ENCODE data around the gene CHST8. TPM values are rescaled to one million over a fixed set of nuclear protein-coding genes. Genes with fewer than 3 reads are reported as not detected.

Gene CHST8
- polyA plus RNA-seq, 1 experiment: not detected

GRCh38 chr19:33777753-33778088, 156.0 kb downstream of the CHST8 start:
- Histone ChIP-seq H3K4me3 (ENCODE audit: low read depth, low read length) (no peak overlapping the region), H3K27me3 (ENCODE audit: control insufficient read depth, insufficient read depth, low read length) (peaks cover 11% of the 10 kb centered on the region), H3K27ac (ENCODE audit: low read depth, low read length) (no peak overlapping the region), H3K9me3 (ENCODE audit: control insufficient read depth, insufficient read depth, low read length) (no peaks in the 10 kb centered on the region; the same call in 1 of the 2 replicates)
- ChIA-PET CTCF (interaction anchor here (0.6 to 5.5 kb wide), 50 partner anchors 8 to 829 kb away, joined by 3 to 132 read pairs (median 4); no protein-coding TSS in a partner anchor), POLR2A (interaction anchor here (1.0 kb wide), 1 partner anchor 20 kb away, joined by 6 read pairs; no protein-coding TSS in a partner anchor)
- TF ChIP-seq CTCF (IDR thresholded peaks at IDR 0.05; ENCODE audit: low read depth, low read length): no peak
- no peak for DNase-seq (ENCODE audit: low read depth, low spot score)

- Histone ChIP-seq H3K27ac (ENCODE audit: low read depth, low read length) (peak overlapping the region; percentile 11), H3K27me3 (ENCODE audit: control insufficient read depth, insufficient read depth, low read length) (peaks cover 11% of the 10 kb centered on the region), H3K9me3 (ENCODE audit: control insufficient read depth, insufficient read depth, low read length) (no peaks in the 10 kb centered on the region; the same call in 1 of the 2 replicates), H3K4me3 (ENCODE audit: low read depth, low read length) (no peak overlapping the region)
- CTCF ChIA-PET: interaction anchor here (0.6 to 5.5 kb wide), 52 partner anchors 9 to 830 kb away, joined by 3 to 132 read pairs (median 4); no protein-coding TSS in a partner anchor
- POLR2A ChIA-PET: interaction anchor here (1.0 kb wide), 1 partner anchor 20 kb away, joined by 6 read pairs; no protein-coding TSS in a partner anchor
- DNase-seq (ENCODE audit: low read depth, low spot score): no peak
- peak; percentile 100 for TF ChIP-seq CTCF (IDR thresholded peaks at IDR 0.05; ENCODE audit: low read depth, low read length)
Measured at GRCh38 chr19:33778089-33778791, 156.5 kb downstream of the CHST8 start.

- no peak overlapping the region for H3K4me3 ChIP-seq (ENCODE audit: low read depth, low read length)
- H3K27ac ChIP-seq (ENCODE audit: low read depth, low read length): no peak overlapping the region
- no peak for DNase-seq (ENCODE audit: low read depth, low spot score)
- TF ChIP-seq CTCF (IDR thresholded peaks at IDR 0.05; ENCODE audit: low read depth, low read length): no peak
- H3K27me3 ChIP-seq (ENCODE audit: control insufficient read depth, insufficient read depth, low read length): peaks cover 7% of the 10 kb centered on the region
- ChIA-PET POLR2A (no interaction called here), CTCF (interaction anchor here (0.6 to 5.5 kb wide), 7 partner anchors 9 to 346 kb away, joined by 3 to 132 read pairs (median 4); no protein-coding TSS in a partner anchor)
- no peaks in the 10 kb centered on the region; the same call in 1 of the 2 replicates for H3K9me3 ChIP-seq (ENCODE audit: control insufficient read depth, insufficient read depth, low read length)
Measured at GRCh38 chr19:33779849-33780248, 158.1 kb downstream of the CHST8 start.

- DNase-seq (ENCODE audit: low read depth, low spot score): no peak
- no peak overlapping the region for H3K4me3 ChIP-seq (ENCODE audit: low read depth, low read length)
- no peaks in the 10 kb centered on the region; the same call in 1 of the 2 replicates for H3K9me3 ChIP-seq (ENCODE audit: control insufficient read depth, insufficient read depth, low read length)
- no peak overlapping the region for H3K27ac ChIP-seq (ENCODE audit: low read depth, low read length)
- CTCF ChIA-PET: interaction anchor here (0.6 to 5.5 kb wide), 6 partner anchors 9 to 345 kb away, joined by 3 to 132 read pairs (median 33); no protein-coding TSS in a partner anchor
- TF ChIP-seq CTCF (IDR thresholded peaks at IDR 0.05; ENCODE audit: low read depth, low read length): no peak
- POLR2A ChIA-PET: no interaction called here
- H3K27me3 ChIP-seq (ENCODE audit: control insufficient read depth, insufficient read depth, low read length): peaks cover 7% of the 10 kb centered on the region
Measured at GRCh38 chr19:33780251-33780650, 158.5 kb downstream of the CHST8 start.

GRCh38 chr19:33780746-33781145, 159.0 kb downstream of the CHST8 start:
- Histone ChIP-seq H3K27me3 (ENCODE audit: control insufficient read depth, insufficient read depth, low read length) (peaks cover 7% of the 10 kb centered on the region), H3K9me3 (ENCODE audit: control insufficient read depth, insufficient read depth, low read length) (no peaks in the 10 kb centered on the region; the same call in 1 of the 2 replicates), H3K4me3 (ENCODE audit: low read depth, low read length) (no peak overlapping the region), H3K27ac (ENCODE audit: low read depth, low read length) (no peak overlapping the region)
- TF ChIP-seq CTCF (IDR thresholded peaks at IDR 0.05; ENCODE audit: low read depth, low read length): no peak
- ChIA-PET CTCF (interaction anchor here (2.1 to 5.5 kb wide), 2 partner anchors 14 to 217 kb away, joined by 9 to 132 read pairs; no protein-coding TSS in a partner anchor), POLR2A (no interaction called here)
- DNase-seq (ENCODE audit: low read depth, low spot score): no peak

Data from AG04450 (cell line).